ENCODE measurements around the gene C7. TPM values are rescaled to one million over a fixed set of nuclear protein-coding genes. Genes with fewer than 3 reads are reported as not detected.

The C7 gene
- total and polyA plus RNA-seq, 2 of the 8 experiments (the other 6 are each of a cell fraction or from before 2014, with no cell fraction given): 0.08 TPM; not detected in 1

GRCh38 chr5:40873286-40873880, 35.9 kb upstream of the C7 start:
- Histone ChIP-seq H3K23me2 (ENCODE audit: low read depth, low read length) (no peaks in the 10 kb centered on the region), H3K4me1 (replicated peaks in 1 of 4; ENCODE audit: control insufficient read depth in 3 of 4, insufficient read depth in 4 of 4, low read length in 3 of 4) (peaks cover 0 to 4% (median 1%) of the 10 kb centered on the region in 4 experiments; a peak in 4 of 7 replicates), H2BK15ac (ENCODE audit: low read length) (no peak overlapping the region), H2BK5ac (ENCODE audit: low read depth, low read length) (no peak overlapping the region), H4K8ac (ENCODE audit: extremely low read depth, insufficient read depth, low read length) (no peak overlapping the region), H3K36me3 (ENCODE audit: control insufficient read depth in 2 of 4, insufficient read depth in 4 of 4, low read length in 3 of 4) (no peaks in the 10 kb centered on the region), H3K79me2 (ENCODE audit: control insufficient read depth in 1 of 2, insufficient read depth in 2 of 2, low read length in 2 of 2) (no peaks in the 10 kb centered on the region), H2AFZ (ENCODE audit: low read length) (no peak overlapping the region), H2BK120ac (replicated peaks; ENCODE audit: low read depth, low read length) (no peak overlapping the region), H3K27ac (ENCODE audit: low read depth, low read length) (no peak overlapping the region), H2AK5ac (ENCODE audit: low read depth, low read length) (no peak overlapping the region), H3K79me1 (ENCODE audit: low read depth, low read length) (no peaks in the 10 kb centered on the region), H3K27me3 (replicated peaks in 1 of 4; ENCODE audit: control insufficient read depth in 3 of 4, extremely low read depth in 1 of 4, insufficient read depth in 3 of 4, low read length in 3 of 4) (no peaks in the 10 kb centered on the region), H2BK12ac (ENCODE audit: low read depth, low read length) (no peak overlapping the region), H3K4me2 (ENCODE audit: insufficient read depth in 1 of 2, low read depth in 2 of 2, low read length in 2 of 2) (no peak overlapping the region), H3K4me3 (ENCODE audit: extremely low read depth in 1 of 4, insufficient read depth in 2 of 4, low read depth in 3 of 4, low read length in 4 of 4) (no peak overlapping the region), H3K14ac (ENCODE audit: insufficient read length) (no peak overlapping the region), H3K56ac (replicated peaks; ENCODE audit: insufficient read length, low read depth, low read length) (no peak overlapping the region), H3K18ac (ENCODE audit: extremely low read depth, low read length) (no peak overlapping the region), H4K20me1 (replicated peaks in 1 of 2; ENCODE audit: control insufficient read depth in 1 of 2, insufficient read depth in 2 of 2, low read length in 2 of 2) (no peaks in the 10 kb centered on the region), H3K9ac (replicated peaks in 1 of 4; ENCODE audit: extremely low read depth in 1 of 4, low read depth in 3 of 4, low read length in 3 of 4) (no peak overlapping the region), H4K91ac (replicated peaks; ENCODE audit: insufficient read length, low read length) (no peak overlapping the region), H3K9me3 (ENCODE audit: insufficient read depth in 2 of 2, low read depth in 1 of 2, low read length in 1 of 2) (no peaks in the 10 kb centered on the region), H2BK20ac (ENCODE audit: low read length) (no peak overlapping the region), H3K4ac (replicated peaks; ENCODE audit: insufficient read length, low read depth, low read length) (no peak overlapping the region), H4K5ac (ENCODE audit: insufficient read length, low read depth, low read length) (no peak overlapping the region), H3K23ac (ENCODE audit: insufficient read length) (no peak overlapping the region)
- 94% methylated on average over 3 of the region's 3 CpGs; no CpG with 5 or more reads in 1 of the 2 experiments for WGBS, 2 experiments (ENCODE audit: extremely low coverage in 1 of 2, insufficient coverage in 1 of 2, insufficient read length in 1 of 2, insufficient replicate concordance in 2 of 2, low coverage in 1 of 2, low lambda C conversion rate in 2 of 2, missing lambda C conversion rate in 1 of 2)
- DNase-seq (ENCODE audit: low read depth in 1 of 2, low spot score in 2 of 2) (no peak), FAIRE-seq (no peak)
- CTCF ChIA-PET (ENCODE audit: partially characterized antibody): interaction anchor here (0.6 to 1.2 kb wide), 2 partner anchors 31 to 1163 kb away, joined by 3 read pairs; no protein-coding TSS in a partner anchor
- POLR2A ChIA-PET (ENCODE audit: partially characterized antibody): interaction anchor here (1.9 to 2.2 kb wide), 2 partner anchors 38 to 42 kb away, joined by 6 to 7 read pairs; partner anchors contain the start of gene RPL37
- TF ChIP-seq POLR2AphosphoS5 (IDR thresholded peaks at IDR 0.05; ENCODE audit: low read depth, low read length) (no peak), SP2 (IDR thresholded peaks at IDR 0.05; ENCODE audit: low read length) (no peak), FOSL1 (IDR thresholded peaks at IDR 0.05; ENCODE audit: insufficient read depth, low read depth, low read length) (no peak), CEBPB (IDR thresholded peaks at IDR 0.05; ENCODE audit: low read depth, low read length) (no peak), HDAC2 (IDR thresholded peaks at IDR 0.05; ENCODE audit: borderline replicate concordance in 1 of 2, low read depth in 2 of 2, low read length in 2 of 2) (no peak), CHD2 (IDR thresholded peaks at IDR 0.05; ENCODE audit: low read length) (no peak), SIRT6 (IDR thresholded peaks at IDR 0.05; ENCODE audit: low read length) (no peak), ATF3 (IDR thresholded peaks at IDR 0.05; ENCODE audit: insufficient read depth, low read depth, low read length) (no peak), SIX5 (IDR thresholded peaks at IDR 0.05; ENCODE audit: low read depth, low read length) (no peak), SAP30 (IDR thresholded peaks at IDR 0.05; ENCODE audit: insufficient read depth, insufficient replicate concordance, low read length) (no peak), TEAD4 (IDR thresholded peaks at IDR 0.05; ENCODE audit: low read depth, low read length) (no peak), CBX5 (IDR thresholded peaks at IDR 0.05; ENCODE audit: low read depth, low read length) (no peak), NANOG (IDR thresholded peaks at IDR 0.05; ENCODE audit: insufficient read depth, low read depth, low read length, poor library complexity, severe bottlenecking) (no peak)
